ENCODE measurements around the gene ZNF396.

The ZNF396 gene

GRCh38 chr18:35386600-35387100, 9.5 kb upstream of the ZNF396 start:
- peak in 3 of 4 experiments; percentile 24 to 45 (median 32) for DNase-seq (ENCODE audit: low read depth in 4 of 4, low spot score in 1 of 4)

GRCh38 chr18:35383136-35383535, 6.0 kb upstream of the ZNF396 start:
- no peak for DNase-seq (ENCODE audit: low read depth in 4 of 4, low spot score in 1 of 4)

- no peak for DNase-seq (ENCODE audit: low read depth in 4 of 4, low spot score in 1 of 4)
Measured at GRCh38 chr18:35379421-35379820, 2.3 kb upstream of the ZNF396 start.

GRCh38 chr18:35378574-35378896, 1.4 kb upstream of the ZNF396 start:
- DNase-seq (ENCODE audit: low read depth in 4 of 4, low spot score in 1 of 4) = no peak

GRCh38 chr18:35377875-35378573, 887 bp upstream of the ZNF396 start:
- DNase-seq (ENCODE audit: low read depth in 4 of 4, low spot score in 1 of 4) = no peak

GRCh38 chr18:35376393-35376741, 770 bp downstream of the ZNF396 start:
- peak in 1 of 4 experiments; percentile 2 for DNase-seq (ENCODE audit: low read depth in 4 of 4, low spot score in 1 of 4)

GRCh38 chr18:35374708-35375107, 2.4 kb downstream of the ZNF396 start:
- no peak for DNase-seq (ENCODE audit: low read depth in 4 of 4, low spot score in 1 of 4)

- DNase-seq (ENCODE audit: low read depth in 4 of 4, low spot score in 1 of 4) = no peak
Measured at GRCh38 chr18:35371412-35372195, 5.5 kb downstream of the ZNF396 start.

- DNase-seq (ENCODE audit: low read depth in 4 of 4, low spot score in 1 of 4) = no peak
Measured at GRCh38 chr18:35369126-35369525, 8.0 kb downstream of the ZNF396 start.

- DNase-seq (ENCODE audit: low read depth in 4 of 4, low spot score in 1 of 4) = no peak
Measured at GRCh38 chr18:35368595-35368994, 8.5 kb downstream of the ZNF396 start.

- no peak for DNase-seq (ENCODE audit: low read depth in 4 of 4, low spot score in 1 of 4)
Measured at GRCh38 chr18:35362531-35362930, 14.6 kb downstream of the ZNF396 start.

- DNase-seq (ENCODE audit: low read depth in 4 of 4, low spot score in 1 of 4) = no peak
Measured at GRCh38 chr18:35361570-35362321, 15.4 kb downstream of the ZNF396 start.

- peak in 2 of 4 experiments; percentile 29 to 34 for DNase-seq (ENCODE audit: low read depth in 4 of 4, low spot score in 1 of 4)
Measured at GRCh38 chr18:35355140-35355618, 22.0 kb downstream of the ZNF396 start.

- no peak for DNase-seq (ENCODE audit: low read depth in 4 of 4, low spot score in 1 of 4)
Measured at GRCh38 chr18:35352778-35353177, 24.4 kb downstream of the ZNF396 start.

GRCh38 chr18:35352283-35352682, 24.9 kb downstream of the ZNF396 start:
- no peak for DNase-seq (ENCODE audit: low read depth in 4 of 4, low spot score in 1 of 4)

GRCh38 chr18:35348001-35348400, 29.1 kb downstream of the ZNF396 start:
- DNase-seq (ENCODE audit: low read depth in 4 of 4, low spot score in 1 of 4) = no peak

- DNase-seq (ENCODE audit: low read depth in 4 of 4, low spot score in 1 of 4) = no peak
Measured at GRCh38 chr18:35345950-35346349, 31.2 kb downstream of the ZNF396 start.

GRCh38 chr18:35345460-35345921, 31.6 kb downstream of the ZNF396 start:
- no peak for DNase-seq (ENCODE audit: low read depth in 4 of 4, low spot score in 1 of 4)

GRCh38 chr18:35344736-35345459, 32.2 kb downstream of the ZNF396 start:
- no peak for DNase-seq (ENCODE audit: low read depth in 4 of 4, low spot score in 1 of 4)

- peak; percentile 85 to 89 (median 87) for DNase-seq (ENCODE audit: low read depth in 4 of 4, low spot score in 1 of 4)
Measured at GRCh38 chr18:35343936-35344735, 33.0 kb downstream of the ZNF396 start, which contains the start of gene ZNF24. TSS of gene ZNF24 (minus strand) at chr18:35344420. CDS start at chr18:35340650, 3,770 bp downstream.

All from stimulated activated CD4-positive, alpha-beta T cell treated with anti-CD3 and anti-CD28 coated beads, Interleukin-1b, Interleukin-23, amount 100 ng/mL, for 24 hours (primary cell).